DND-41 (cell line): Measurements from ENCODE around the gene LIPK.
"Not testable (repeated sequence)": the region's sequence is repeated elsewhere in the genome, so short reads cannot be mapped to it uniquely, and the experiment has no call there.

ENCODE experiments used
- ATAC-seq: fragments of 200-7000 bp; cut with Tn5 transposase; 3 replicates; pipeline ENCODE4 v1.9.1; 2021; ENCODE audit warnings: low read depth; ENCODE audit not compliant: insufficient read depth
- DNase-seq: peaks from one replicate; pipeline ENCODE4 v3.0.0-alpha.2; 2020
- H2AFZ ChIP-seq: 2 replicates; pipeline ENCODE4 v1.6.0; 2012; ENCODE audit warnings: low read depth, low read length
- H3K27ac ChIP-seq: 2 replicates; pipeline ENCODE4 v1.5.1; 2012; ENCODE audit warnings: low read length, inconsistent platforms
- H3K27me3 ChIP-seq: fragments of 200-600 bp; sonication (generic); 2 replicates; pipeline ENCODE4 v1.6.0; 2012; ENCODE audit warnings: low read length, mild to moderate bottlenecking, inconsistent platforms; ENCODE audit not compliant: insufficient read depth, poor library complexity
- H3K36me3 ChIP-seq: 2 replicates; pipeline ENCODE4 v1.5.1; 2012; ENCODE audit warnings: low read length, inconsistent platforms; ENCODE audit not compliant: insufficient read depth
- H3K4me1 ChIP-seq: 2 replicates; pipeline ENCODE4 v1.5.1; 2012; ENCODE audit warnings: mild to moderate bottlenecking, low read length; ENCODE audit not compliant: insufficient read depth
- H3K4me2 ChIP-seq: 2 replicates; pipeline ENCODE4 v1.6.0; 2012; ENCODE audit warnings: mild to moderate bottlenecking, moderate library complexity, low read length, inconsistent platforms; ENCODE audit not compliant: insufficient read depth
- H3K4me3 ChIP-seq, 2 experiments: fragments of 200-600 bp in 1 of 2; shearing (Covaris generic) in 1 of 2; 2 replicates each; pipeline ENCODE4 v1.5.1; 2012 to 2016; ENCODE audit warnings: inconsistent platforms in 2 of 2, low read length in 2 of 2, mild to moderate bottlenecking in 2 of 2, low read depth in 1 of 2, moderate library complexity in 1 of 2
- H3K79me2 ChIP-seq: 2 replicates; pipeline ENCODE4 v1.6.0; 2012; ENCODE audit warnings: low read length, inconsistent platforms; ENCODE audit not compliant: insufficient read depth
- H3K9ac ChIP-seq: 2 replicates; pipeline ENCODE4 v1.6.0; 2012; ENCODE audit warnings: low read depth, mild to moderate bottlenecking, inconsistent platforms, low read length, moderate library complexity
- H3K9me3 ChIP-seq: 2 replicates; pipeline ENCODE4 v1.5.1; 2012; ENCODE audit warnings: low read length, moderate library complexity, mild to moderate bottlenecking, inconsistent platforms; ENCODE audit not compliant: insufficient read depth, severe bottlenecking
- H4K20me1 ChIP-seq: 2 replicates; pipeline ENCODE4 v1.6.0; 2012; ENCODE audit warnings: low read length; ENCODE audit not compliant: insufficient read depth
- CTCF ChIP-seq: IDR thresholded peaks from 2 replicates; pipeline ENCODE4 v1.5.1; 2012; ENCODE audit warnings: borderline replicate concordance, low read length, moderate library complexity, mild to moderate bottlenecking; ENCODE audit not compliant: poor library complexity, severe bottlenecking; ENCODE audit errors: extremely low read depth
- EZH2 ChIP-seq: IDR thresholded peaks from 3 replicates; pipeline ENCODE4 v1.6.1; 2012; ENCODE audit warnings: borderline replicate concordance, low read depth, mild to moderate bottlenecking, moderate library complexity, low read length, inconsistent platforms; ENCODE audit not compliant: severe bottlenecking

The LIPK gene

GRCh38 chr10:88702848-88703597 is 3.0 kb upstream of the LIPK start:
- no peak overlapping the region for H2AFZ ChIP-seq
- no peak for ATAC-seq
- no peaks in the 10 kb centered on the region for H3K36me3 ChIP-seq
- H4K20me1 ChIP-seq = no peaks in the 10 kb centered on the region
- H3K79me2 ChIP-seq = no peaks in the 10 kb centered on the region
- H3K4me1 ChIP-seq = no peaks in the 10 kb centered on the region
- TF ChIP-seq EZH2 (no peak), CTCF (no peak)
- peaks cover 34% of the 10 kb centered on the region for H3K27me3 ChIP-seq
- no peaks in the 10 kb centered on the region for H3K9me3 ChIP-seq
- DNase-seq = no peak
- H3K27ac ChIP-seq = no peak overlapping the region
- no peak overlapping the region for H3K4me3 ChIP-seq
- no peak overlapping the region for H3K9ac ChIP-seq
- no peak overlapping the region for H3K4me2 ChIP-seq

GRCh38 chr10:88707429-88708155 is 1.5 kb downstream of the LIPK start:
- Histone ChIP-seq H3K27me3 (peaks cover 18% of the 10 kb centered on the region), H3K4me3 (no peak overlapping the region), H3K36me3 (no peaks in the 10 kb centered on the region), H3K4me1 (no peaks in the 10 kb centered on the region), H2AFZ (no peak overlapping the region), H3K79me2 (no peaks in the 10 kb centered on the region), H3K27ac (no peak overlapping the region), H3K9me3 (no peaks in the 10 kb centered on the region), H3K4me2 (no peak overlapping the region), H3K9ac (no peak overlapping the region), H4K20me1 (no peaks in the 10 kb centered on the region)
- no peak for ATAC-seq
- TF ChIP-seq EZH2 (no peak), CTCF (no peak)
- DNase-seq = no peak

GRCh38 chr10:88709361-88709760 is 3.3 kb downstream of the LIPK start:
- not testable (repeated sequence) for H3K36me3 ChIP-seq, H2AFZ ChIP-seq, H3K9ac ChIP-seq, H3K4me1 ChIP-seq, ATAC-seq, H4K20me1 ChIP-seq, H3K27ac ChIP-seq, DNase-seq, H3K79me2 ChIP-seq, H3K4me2 ChIP-seq, H3K4me3 ChIP-seq, H3K9me3 ChIP-seq
- H3K27me3 ChIP-seq = peaks cover 18% of the 10 kb centered on the region

GRCh38 chr10:88715517-88715916 is 9.5 kb downstream of the LIPK start:
- no peaks in the 10 kb centered on the region for H3K4me1 ChIP-seq
- no peak overlapping the region for H3K4me2 ChIP-seq
- no peak overlapping the region for H2AFZ ChIP-seq

More at GRCh38 chr10:88715517-88715916, 9.5 kb downstream of the LIPK start:
- Histone ChIP-seq H3K27me3 (peaks cover 25% of the 10 kb centered on the region), H3K79me2 (no peaks in the 10 kb centered on the region), H3K4me3 (no peak overlapping the region), H3K9ac (no peak overlapping the region), H4K20me1 (no peaks in the 10 kb centered on the region), H3K9me3 (no peaks in the 10 kb centered on the region), H3K27ac (no peak overlapping the region), H3K36me3 (no peaks in the 10 kb centered on the region)
- TF ChIP-seq EZH2 (no peak), CTCF (no peak)
- ATAC-seq (no peak), DNase-seq (no peak)
